Tibial nerve (tissue), 4 donors: ENCODE results near the gene ZC2HC1C. TPM values are rescaled to one million over a fixed set of nuclear protein-coding genes. Genes with fewer than 3 reads are reported as not detected.

Experiments
- DNase-seq, 2 donors: peaks; one replicate each; pipeline ENCODE4 v3.0.0-alpha.2; 2019; ENCODE audit warnings: low spot score in 2 of 2
- H3K27ac ChIP-seq, 4 donors: fragments of 200-600 bp; sonication (generic) in 3 of 4; one replicate each; pipeline ENCODE4 v1.5.1; 2017 to 2019; ENCODE audit warnings: mild to moderate bottlenecking in 1 of 4
- H3K27me3 ChIP-seq, 2 donors: fragments of 200-600 bp; sonication (generic) in 1 of 2; one replicate each; pipeline versions ENCODE4 v1.5.1 to v1.6.0; 2017 to 2019
- H3K36me3 ChIP-seq, 3 donors: fragments of 200-600 bp; sonication (generic); one replicate each; pipeline ENCODE4 v1.5.1; 2018 to 2019
- H3K4me1 ChIP-seq, 4 donors: fragments of 200-600 bp; sonication (generic) in 3 of 4; one replicate each; pipeline ENCODE4 v1.5.1; 2017 to 2019
- H3K4me3 ChIP-seq, 4 donors: fragments of 200-600 bp; sonication (generic) in 3 of 4; one replicate each; pipeline ENCODE4 v1.5.1; 2017 to 2019; ENCODE audit warnings: mild to moderate bottlenecking in 1 of 4, moderate library complexity in 1 of 4
- H3K9me3 ChIP-seq, 4 donors: fragments of 200-600 bp; sonication (generic) in 3 of 4; one replicate each; pipeline ENCODE4 v1.5.1; 2017 to 2019
- EP300 ChIP-seq, 2 donors: sonication (generic); formaldehyde crosslinking; IDR thresholded peaks; one replicate each; pipeline ENCODE4 v1.6.1; 2017; ENCODE audit warnings: antibody characterized with exemption in 2 of 2, mild to moderate bottlenecking in 1 of 2
- POLR2A ChIP-seq, 2 donors: fragments of 450-650 bp; IDR thresholded peaks; one replicate each; pipeline ENCODE4 v1.6.1; 2017; ENCODE audit warnings: antibody characterized with exemption in 2 of 2, mild to moderate bottlenecking in 2 of 2, moderate library complexity in 2 of 2
- WGBS, 2 donors: methylation state at CpG; one replicate each; pipeline ENCODE4 v1.1.5; 2018; 5-methylcytosine and 5-hydroxymethylcytosine counted together
- total RNA-seq, 4 donors: library from RNA; depleted of rRNA; stranded (reverse); fragments of >200 nt; gene quantifications; one replicate each; pipeline ENCODE4 v1.1.0, GENCODE V29; 2016
- TF ChIP-seq, protein P1 (sequence below), 5 experiments: fragments of 200-600 bp in 3 of 5; fragments of 450-650 bp in 2 of 5; sonication (generic) in 3 of 5; IDR thresholded peaks; one replicate each; pipeline ENCODE4 v1.5.1; 2016 to 2019; ENCODE audit warnings: antibody characterized with exemption in 5 of 5, mild to moderate bottlenecking in 3 of 5, moderate library complexity in 2 of 5

Gene ZC2HC1C
- total RNA-seq, 4 donors from 2014 or later = 0.78 to 3.1 (median 1.2) TPM

- H3K36me3 ChIP-seq = peaks cover 0 to 10% (median 0%) of the 10 kb centered on the region in 3 donors
- H3K4me1 ChIP-seq = peaks cover 0 to 16% (median 8%) of the 10 kb centered on the region in 4 donors
- TF ChIP-seq POLR2A (IDR thresholded peaks at IDR 0.05) (no peak), EP300 (IDR thresholded peaks at IDR 0.05) (no peak)
- TF ChIP-seq, protein P1, sequence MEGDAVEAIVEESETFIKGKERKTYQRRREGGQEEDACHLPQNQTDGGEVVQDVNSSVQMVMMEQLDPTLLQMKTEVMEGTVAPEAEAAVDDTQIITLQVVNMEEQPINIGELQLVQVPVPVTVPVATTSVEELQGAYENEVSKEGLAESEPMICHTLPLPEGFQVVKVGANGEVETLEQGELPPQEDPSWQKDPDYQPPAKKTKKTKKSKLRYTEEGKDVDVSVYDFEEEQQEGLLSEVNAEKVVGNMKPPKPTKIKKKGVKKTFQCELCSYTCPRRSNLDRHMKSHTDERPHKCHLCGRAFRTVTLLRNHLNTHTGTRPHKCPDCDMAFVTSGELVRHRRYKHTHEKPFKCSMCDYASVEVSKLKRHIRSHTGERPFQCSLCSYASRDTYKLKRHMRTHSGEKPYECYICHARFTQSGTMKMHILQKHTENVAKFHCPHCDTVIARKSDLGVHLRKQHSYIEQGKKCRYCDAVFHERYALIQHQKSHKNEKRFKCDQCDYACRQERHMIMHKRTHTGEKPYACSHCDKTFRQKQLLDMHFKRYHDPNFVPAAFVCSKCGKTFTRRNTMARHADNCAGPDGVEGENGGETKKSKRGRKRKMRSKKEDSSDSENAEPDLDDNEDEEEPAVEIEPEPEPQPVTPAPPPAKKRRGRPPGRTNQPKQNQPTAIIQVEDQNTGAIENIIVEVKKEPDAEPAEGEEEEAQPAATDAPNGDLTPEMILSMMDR (IDR thresholded peaks at IDR 0.05) = no peak
- H3K4me3 ChIP-seq = no peak overlapping the region
- no peak overlapping the region for H3K27ac ChIP-seq
- no peaks in the 10 kb centered on the region for H3K9me3 ChIP-seq
- 39 to 53% methylated on average over 2 of the region's 2 CpGs for WGBS, 2 donors
- no peaks in the 10 kb centered on the region for H3K27me3 ChIP-seq
- no peak for DNase-seq
Measured at GRCh38 chr14:75059642-75060041, 9.8 kb upstream of the ZC2HC1C start.

- Histone ChIP-seq H3K4me3 (no peak overlapping the region), H3K4me1 (peaks cover 0 to 20% (median 8%) of the 10 kb centered on the region in 4 donors), H3K36me3 (peaks cover 0 to 10% (median 0%) of the 10 kb centered on the region in 3 donors), H3K27me3 (no peaks in the 10 kb centered on the region), H3K9me3 (no peaks in the 10 kb centered on the region), H3K27ac (no peak overlapping the region)
- 77 to 98% methylated on average over 2 of the region's 2 CpGs for WGBS, 2 donors
- TF ChIP-seq, protein P1 (IDR thresholded peaks at IDR 0.05) = no peak
- TF ChIP-seq POLR2A (IDR thresholded peaks at IDR 0.05) (no peak), EP300 (IDR thresholded peaks at IDR 0.05) (no peak)
- no peak for DNase-seq
Measured at GRCh38 chr14:75060420-75060819, 9.0 kb upstream of the ZC2HC1C start.

DNA sequence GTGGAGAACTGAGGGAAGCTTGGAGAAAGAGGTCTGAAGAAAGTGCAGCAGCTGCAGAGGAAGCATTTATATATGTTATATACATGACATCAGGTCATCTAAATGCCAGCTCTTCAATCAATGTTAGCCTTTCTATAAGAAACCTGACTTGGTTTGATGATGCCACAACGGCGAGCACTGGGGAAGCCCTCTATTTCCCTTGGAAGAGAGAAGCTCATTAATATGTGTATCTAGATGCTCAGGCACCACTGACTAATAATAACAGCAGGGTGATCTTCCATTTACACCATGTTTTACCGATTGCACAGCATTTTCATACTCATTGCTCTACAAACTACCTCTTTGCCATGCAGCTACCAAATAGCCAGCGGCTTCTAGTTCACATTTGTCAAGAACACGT is 6.4 kb upstream of the ZC2HC1C start:
- H3K9me3 ChIP-seq = no peaks in the 10 kb centered on the region
- no peak for DNase-seq
- H3K36me3 ChIP-seq = peaks cover 0 to 10% (median 0%) of the 10 kb centered on the region in 3 donors
- WGBS, 2 donors = 15 to 20% methylated on average over 5 of the region's 5 CpGs
- H3K27me3 ChIP-seq = no peaks in the 10 kb centered on the region
- H3K27ac ChIP-seq = peak overlapping the region in 2 of 4 donors; percentile 85
- H3K4me1 ChIP-seq = peaks cover 0 to 29% (median 16%) of the 10 kb centered on the region in 4 donors
- H3K4me3 ChIP-seq = peak overlapping the region; percentile 54 to 90 (median 65)
- TF ChIP-seq POLR2A (IDR thresholded peaks at IDR 0.05) (no peak), EP300 (IDR thresholded peaks at IDR 0.05) (no peak)
- TF ChIP-seq, protein P1 (IDR thresholded peaks at IDR 0.05) = no peak

- whole genome bisulfite sequencing, 2 donors = 0% methylated on average over 29 to 34 of the region's 34 CpGs
- DNase-seq = peak; percentile 86 to 94
- Histone ChIP-seq H3K4me1 (peaks cover 0 to 36% (median 22%) of the 10 kb centered on the region in 4 donors), H3K27me3 (no peaks in the 10 kb centered on the region), H3K4me3 (peak within 1 kb of the TSS; percentile 54 to 90 (median 65)), H3K36me3 (peaks cover 0 to 10% (median 0%) of the 10 kb centered on the region in 3 donors), H3K9me3 (no peaks in the 10 kb centered on the region), H3K27ac (peak within 1 kb of the TSS; percentile 25 to 85 (median 82))
- TF ChIP-seq, protein P1 (IDR thresholded peaks at IDR 0.05) = no peak
- peak in 1 of 2 donors; percentile 62 for TF ChIP-seq EP300 (IDR thresholded peaks at IDR 0.05)
- TF ChIP-seq POLR2A (IDR thresholded peaks at IDR 0.05) = peak in 1 of 2 donors; percentile 29
Measured at GRCh38 chr14:75063491-75064204, 5.8 kb upstream of the ZC2HC1C start, which contains the start of gene ACYP1. Gene ACYP1, minus strand, starts transcription at chr14:75064024. Its CDS starts 471 bp downstream, at chr14:75063553.

- no peak for DNase-seq
- Histone ChIP-seq H3K4me1 (peaks cover 0 to 40% (median 25%) of the 10 kb centered on the region in 4 donors), H3K36me3 (peaks cover 0 to 10% (median 0%) of the 10 kb centered on the region in 3 donors), H3K9me3 (no peaks in the 10 kb centered on the region), H3K4me3 (peak overlapping the region; percentile 54 to 90 (median 65)), H3K27me3 (no peaks in the 10 kb centered on the region), H3K27ac (peak overlapping the region; percentile 25 to 85 (median 82))
- no peak for TF ChIP-seq EP300 (IDR thresholded peaks at IDR 0.05)
- TF ChIP-seq, protein P1 (IDR thresholded peaks at IDR 0.05) = no peak
- no peak for TF ChIP-seq POLR2A (IDR thresholded peaks at IDR 0.05)
- WGBS, 2 donors = 52 to 54% methylated on average over 8 of the region's 8 CpGs
Measured at GRCh38 chr14:75064205-75064567, 5.3 kb upstream of the ZC2HC1C start.
